SK-N-SH treated with all-trans-retinoic acid at 6 μM for 48 hours (cell line): ENCODE data around the gene EMID1.
"Not testable (repeated sequence)": the region's sequence is repeated elsewhere in the genome, so short reads cannot be mapped to it uniquely, and the experiment has no call there.

Experiments used
- ARNTL ChIP-seq: fragments of 450-650 bp; formaldehyde crosslinking; IDR thresholded peaks from 2 replicates; pipeline ENCODE4 v1.5.0; 2020; ENCODE audit warnings: low read depth, mild to moderate bottlenecking, moderate library complexity, borderline replicate concordance
- CSDC2 ChIP-seq: fragments of 250-450 bp; sonication (Bioruptor Pico); IDR thresholded peaks from 2 replicates; pipeline ENCODE4 v1.5.0; 2020; ENCODE audit warnings: mild to moderate bottlenecking, moderate library complexity
- ESRRG ChIP-seq: fragments of 250-450 bp; sonication (Bioruptor Pico); IDR thresholded peaks from 2 replicates; pipeline ENCODE4 v1.6.1; 2021; ENCODE audit warnings: mild to moderate bottlenecking
- PPARA ChIP-seq: fragments of 250-450 bp; sonication (Bioruptor Pico); IDR thresholded peaks from 2 replicates; pipeline ENCODE4 v1.5.0; 2020; ENCODE audit warnings: mild to moderate bottlenecking, borderline replicate concordance
- SNAI2 ChIP-seq: fragments of 250-450 bp; sonication (Bioruptor Pico); IDR thresholded peaks from 2 replicates; pipeline ENCODE4 v1.5.0; 2020; ENCODE audit warnings: mild to moderate bottlenecking, moderate library complexity
- ZFP3 ChIP-seq: fragments of 250-450 bp; sonication (Bioruptor Pico); IDR thresholded peaks from 2 replicates; pipeline ENCODE4 v1.5.0; 2020; ENCODE audit warnings: mild to moderate bottlenecking, moderate library complexity
- ZFP30 ChIP-seq: fragments of 450-650 bp; formaldehyde crosslinking; IDR thresholded peaks from 2 replicates; pipeline ENCODE4 v1.5.0; 2022; ENCODE audit warnings: mild to moderate bottlenecking, moderate library complexity
- ZNF8 ChIP-seq: fragments of 450-650 bp; formaldehyde crosslinking; IDR thresholded peaks from 2 replicates; pipeline ENCODE4 v1.5.0; 2020; ENCODE audit warnings: mild to moderate bottlenecking, moderate library complexity
- TF ChIP-seq, protein P1 (sequence below): fragments of 250-450 bp; sonication (Bioruptor Pico); IDR thresholded peaks from 2 replicates; pipeline ENCODE4 v1.8.0; 2020; ENCODE audit warnings: mild to moderate bottlenecking, moderate library complexity, borderline replicate concordance
- TF ChIP-seq, protein P2 (sequence below): fragments of 250-450 bp; sonication (Bioruptor Pico); IDR thresholded peaks from 2 replicates; pipeline ENCODE4 v1.8.0; 2021; ENCODE audit warnings: low read depth, mild to moderate bottlenecking, moderate library complexity, borderline replicate concordance
- TF ChIP-seq, protein P3 (sequence below): fragments of 250-450 bp; sonication (Bioruptor Pico); IDR thresholded peaks from 2 replicates; pipeline ENCODE4 v1.5.1; 2021; ENCODE audit warnings: mild to moderate bottlenecking, moderate library complexity
- TF ChIP-seq, protein P4 (sequence below): fragments of 250-450 bp; sonication (Bioruptor Pico); IDR thresholded peaks from 2 replicates; pipeline ENCODE4 v1.5.0; 2020; ENCODE audit warnings: mild to moderate bottlenecking, moderate library complexity
- TF ChIP-seq, protein P5 (sequence below): fragments of 250-450 bp; sonication (Bioruptor Pico); IDR thresholded peaks from 2 replicates; pipeline ENCODE4 v1.5.1; 2020; ENCODE audit warnings: low read depth, mild to moderate bottlenecking, moderate library complexity

DNA sequence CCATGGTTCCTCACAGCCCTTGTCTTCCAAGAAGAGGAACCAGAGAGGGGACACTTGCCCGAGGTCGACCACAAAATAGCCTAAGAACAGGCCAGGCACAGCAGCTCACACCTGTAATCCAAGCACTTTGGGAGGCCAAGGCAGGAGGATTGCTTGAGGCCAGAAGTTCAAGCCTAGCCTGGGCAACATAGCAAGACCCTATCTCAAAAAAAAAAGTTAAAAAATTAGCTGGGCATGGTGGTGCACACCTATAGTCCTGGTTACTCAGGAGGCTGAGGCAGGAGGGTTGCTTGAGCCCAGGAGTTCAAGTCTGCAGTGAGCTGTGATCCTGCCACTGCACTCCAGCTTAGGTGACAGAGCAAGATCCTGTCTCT is 13.7 kb downstream of the EMID1 start:
- not testable (repeated sequence) for TF ChIP-seq ZFP30 (CRISPR knock-in tag); ZFP3 (CRISPR knock-in tag); ARNTL (CRISPR knock-in tag); PPARA (CRISPR knock-in tag); CSDC2 (CRISPR knock-in tag); ESRRG (CRISPR knock-in tag); ZNF8; SNAI2 (CRISPR knock-in tag)
- TF ChIP-seq, protein P1, sequence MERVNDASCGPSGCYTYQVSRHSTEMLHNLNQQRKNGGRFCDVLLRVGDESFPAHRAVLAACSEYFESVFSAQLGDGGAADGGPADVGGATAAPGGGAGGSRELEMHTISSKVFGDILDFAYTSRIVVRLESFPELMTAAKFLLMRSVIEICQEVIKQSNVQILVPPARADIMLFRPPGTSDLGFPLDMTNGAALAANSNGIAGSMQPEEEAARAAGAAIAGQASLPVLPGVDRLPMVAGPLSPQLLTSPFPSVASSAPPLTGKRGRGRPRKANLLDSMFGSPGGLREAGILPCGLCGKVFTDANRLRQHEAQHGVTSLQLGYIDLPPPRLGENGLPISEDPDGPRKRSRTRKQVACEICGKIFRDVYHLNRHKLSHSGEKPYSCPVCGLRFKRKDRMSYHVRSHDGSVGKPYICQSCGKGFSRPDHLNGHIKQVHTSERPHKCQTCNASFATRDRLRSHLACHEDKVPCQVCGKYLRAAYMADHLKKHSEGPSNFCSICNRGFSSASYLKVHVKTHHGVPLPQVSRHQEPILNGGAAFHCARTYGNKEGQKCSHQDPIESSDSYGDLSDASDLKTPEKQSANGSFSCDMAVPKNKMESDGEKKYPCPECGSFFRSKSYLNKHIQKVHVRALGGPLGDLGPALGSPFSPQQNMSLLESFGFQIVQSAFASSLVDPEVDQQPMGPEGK (CRISPR knock-in tag): not testable (repeated sequence)
- TF ChIP-seq, protein P2, sequence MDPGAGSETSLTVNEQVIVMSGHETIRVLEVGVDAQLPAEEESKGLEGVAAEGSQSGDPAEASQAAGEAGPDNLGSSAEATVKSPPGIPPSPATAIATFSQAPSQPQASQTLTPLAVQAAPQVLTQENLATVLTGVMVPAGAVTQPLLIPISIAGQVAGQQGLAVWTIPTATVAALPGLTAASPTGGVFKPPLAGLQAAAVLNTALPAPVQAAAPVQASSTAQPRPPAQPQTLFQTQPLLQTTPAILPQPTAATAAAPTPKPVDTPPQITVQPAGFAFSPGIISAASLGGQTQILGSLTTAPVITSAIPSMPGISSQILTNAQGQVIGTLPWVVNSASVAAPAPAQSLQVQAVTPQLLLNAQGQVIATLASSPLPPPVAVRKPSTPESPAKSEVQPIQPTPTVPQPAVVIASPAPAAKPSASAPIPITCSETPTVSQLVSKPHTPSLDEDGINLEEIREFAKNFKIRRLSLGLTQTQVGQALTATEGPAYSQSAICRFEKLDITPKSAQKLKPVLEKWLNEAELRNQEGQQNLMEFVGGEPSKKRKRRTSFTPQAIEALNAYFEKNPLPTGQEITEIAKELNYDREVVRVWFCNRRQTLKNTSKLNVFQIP (CRISPR knock-in tag): not testable (repeated sequence)
- TF ChIP-seq, protein P3, sequence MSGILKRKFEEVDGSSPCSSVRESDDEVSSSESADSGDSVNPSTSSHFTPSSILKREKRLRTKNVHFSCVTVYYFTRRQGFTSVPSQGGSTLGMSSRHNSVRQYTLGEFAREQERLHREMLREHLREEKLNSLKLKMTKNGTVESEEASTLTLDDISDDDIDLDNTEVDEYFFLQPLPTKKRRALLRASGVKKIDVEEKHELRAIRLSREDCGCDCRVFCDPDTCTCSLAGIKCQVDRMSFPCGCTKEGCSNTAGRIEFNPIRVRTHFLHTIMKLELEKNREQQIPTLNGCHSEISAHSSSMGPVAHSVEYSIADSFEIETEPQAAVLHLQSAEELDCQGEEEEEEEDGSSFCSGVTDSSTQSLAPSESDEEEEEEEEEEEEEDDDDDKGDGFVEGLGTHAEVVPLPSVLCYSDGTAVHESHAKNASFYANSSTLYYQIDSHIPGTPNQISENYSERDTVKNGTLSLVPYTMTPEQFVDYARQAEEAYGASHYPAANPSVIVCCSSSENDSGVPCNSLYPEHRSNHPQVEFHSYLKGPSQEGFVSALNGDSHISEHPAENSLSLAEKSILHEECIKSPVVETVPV (CRISPR knock-in tag): not testable (repeated sequence)
- TF ChIP-seq, protein P4, sequence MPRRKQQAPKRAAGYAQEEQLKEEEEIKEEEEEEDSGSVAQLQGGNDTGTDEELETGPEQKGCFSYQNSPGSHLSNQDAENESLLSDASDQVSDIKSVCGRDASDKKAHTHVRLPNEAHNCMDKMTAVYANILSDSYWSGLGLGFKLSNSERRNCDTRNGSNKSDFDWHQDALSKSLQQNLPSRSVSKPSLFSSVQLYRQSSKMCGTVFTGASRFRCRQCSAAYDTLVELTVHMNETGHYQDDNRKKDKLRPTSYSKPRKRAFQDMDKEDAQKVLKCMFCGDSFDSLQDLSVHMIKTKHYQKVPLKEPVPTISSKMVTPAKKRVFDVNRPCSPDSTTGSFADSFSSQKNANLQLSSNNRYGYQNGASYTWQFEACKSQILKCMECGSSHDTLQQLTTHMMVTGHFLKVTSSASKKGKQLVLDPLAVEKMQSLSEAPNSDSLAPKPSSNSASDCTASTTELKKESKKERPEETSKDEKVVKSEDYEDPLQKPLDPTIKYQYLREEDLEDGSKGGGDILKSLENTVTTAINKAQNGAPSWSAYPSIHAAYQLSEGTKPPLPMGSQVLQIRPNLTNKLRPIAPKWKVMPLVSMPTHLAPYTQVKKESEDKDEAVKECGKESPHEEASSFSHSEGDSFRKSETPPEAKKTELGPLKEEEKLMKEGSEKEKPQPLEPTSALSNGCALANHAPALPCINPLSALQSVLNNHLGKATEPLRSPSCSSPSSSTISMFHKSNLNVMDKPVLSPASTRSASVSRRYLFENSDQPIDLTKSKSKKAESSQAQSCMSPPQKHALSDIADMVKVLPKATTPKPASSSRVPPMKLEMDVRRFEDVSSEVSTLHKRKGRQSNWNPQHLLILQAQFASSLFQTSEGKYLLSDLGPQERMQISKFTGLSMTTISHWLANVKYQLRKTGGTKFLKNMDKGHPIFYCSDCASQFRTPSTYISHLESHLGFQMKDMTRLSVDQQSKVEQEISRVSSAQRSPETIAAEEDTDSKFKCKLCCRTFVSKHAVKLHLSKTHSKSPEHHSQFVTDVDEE (CRISPR knock-in tag): not testable (repeated sequence)
- TF ChIP-seq, protein P5, sequence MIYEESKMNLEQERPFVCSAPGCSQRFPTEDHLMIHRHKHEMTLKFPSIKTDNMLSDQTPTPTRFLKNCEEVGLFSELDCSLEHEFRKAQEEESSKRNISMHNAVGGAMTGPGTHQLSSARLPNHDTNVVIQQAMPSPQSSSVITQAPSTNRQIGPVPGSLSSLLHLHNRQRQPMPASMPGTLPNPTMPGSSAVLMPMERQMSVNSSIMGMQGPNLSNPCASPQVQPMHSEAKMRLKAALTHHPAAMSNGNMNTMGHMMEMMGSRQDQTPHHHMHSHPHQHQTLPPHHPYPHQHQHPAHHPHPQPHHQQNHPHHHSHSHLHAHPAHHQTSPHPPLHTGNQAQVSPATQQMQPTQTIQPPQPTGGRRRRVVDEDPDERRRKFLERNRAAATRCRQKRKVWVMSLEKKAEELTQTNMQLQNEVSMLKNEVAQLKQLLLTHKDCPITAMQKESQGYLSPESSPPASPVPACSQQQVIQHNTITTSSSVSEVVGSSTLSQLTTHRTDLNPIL (CRISPR knock-in tag): not testable (repeated sequence)
